Upper lobe of right lung (tissue), 1 donor: ENCODE data around the gene ANKZF1. TPM values are rescaled to one million over a fixed set of nuclear protein-coding genes. Genes with fewer than 3 reads are reported as not detected.

Experiments used
- ATAC-seq: fragments of 200-7000 bp; cut with Tn5 transposase; one replicate; pipeline ENCODE4 v1.9.1; 2020; ENCODE audit warnings: mild to moderate bottlenecking, moderate library complexity
- DNase-seq: peaks from one replicate; pipeline ENCODE4 v3.0.0-alpha.2; 2020
- H3K27ac ChIP-seq: fragments of 200-600 bp; one replicate; pipeline ENCODE4 v1.8.0; 2022
- H3K27me3 ChIP-seq: fragments of 200-600 bp; one replicate; pipeline ENCODE4 v1.8.0; 2022; ENCODE audit warnings: mild to moderate bottlenecking
- H3K36me3 ChIP-seq: fragments of 200-600 bp; one replicate; pipeline ENCODE4 v1.8.0; 2022
- H3K4me1 ChIP-seq: fragments of 200-600 bp; one replicate; pipeline ENCODE4 v1.8.0; 2022
- H3K4me3 ChIP-seq: fragments of 200-600 bp; one replicate; pipeline ENCODE4 v1.8.0; 2022; ENCODE audit warnings: mild to moderate bottlenecking
- H3K9me3 ChIP-seq: fragments of 200-600 bp; one replicate; pipeline ENCODE4 v1.8.0; 2022
- CTCF ChIP-seq: fragments of 200-600 bp; IDR thresholded peaks from one replicate; pipeline ENCODE4 v1.8.0; 2022; ENCODE audit warnings: antibody characterized with exemption
- intact Hi-C: fragments of 100-400 bp; cut with DNase I; formaldehyde crosslinking; loops from one replicate; pipeline ENCODE4 v1.11.0; 2022
- total RNA-seq: library from RNA; stranded (reverse); fragmentation: NEBNext Ultra II Directional; extraction: Animal tissue kit (Norgen Biotek cat#: 25700); gene quantifications from one replicate; pipeline ENCODE4 v1.2.1, GENCODE V29; 2021
- donor health status: DM: no; HTN: yes; CAD: no; lungs with severe emphysema.

Gene ANKZF1
- total RNA-seq, 1 donor from 2014 or later = 37.6 TPM

GRCh38 chr2:219274361-219274921, 44.8 kb downstream of the ANKZF1 start:
- Histone ChIP-seq H3K9me3 (no peaks in the 10 kb centered on the region), H3K27ac (peak overlapping the region; percentile 77), H3K4me1 (peaks cover 11% of the 10 kb centered on the region), H3K36me3 (no peaks in the 10 kb centered on the region), H3K4me3 (no peak overlapping the region), H3K27me3 (no peaks in the 10 kb centered on the region)
- TF ChIP-seq CTCF = no peak
- peak; percentile 25 for ATAC-seq
- DNase-seq = peak; percentile 63
- intact Hi-C loops = no loop called here

GRCh38 chr2:219277703-219278654, 48.4 kb downstream of the ANKZF1 start:
- DNase-seq (peak; percentile 87), ATAC-seq (peak; percentile 72)
- intact Hi-C loops = no loop called here
- H3K36me3 ChIP-seq = peaks cover 27% of the 10 kb centered on the region
- H3K27ac ChIP-seq = peak overlapping the region; percentile 99
- H3K4me1 ChIP-seq = peaks cover 20% of the 10 kb centered on the region
- peak; percentile 100 for TF ChIP-seq CTCF
- no peaks in the 10 kb centered on the region for H3K27me3 ChIP-seq
- no peak overlapping the region for H3K4me3 ChIP-seq
- no peaks in the 10 kb centered on the region for H3K9me3 ChIP-seq

DNA sequence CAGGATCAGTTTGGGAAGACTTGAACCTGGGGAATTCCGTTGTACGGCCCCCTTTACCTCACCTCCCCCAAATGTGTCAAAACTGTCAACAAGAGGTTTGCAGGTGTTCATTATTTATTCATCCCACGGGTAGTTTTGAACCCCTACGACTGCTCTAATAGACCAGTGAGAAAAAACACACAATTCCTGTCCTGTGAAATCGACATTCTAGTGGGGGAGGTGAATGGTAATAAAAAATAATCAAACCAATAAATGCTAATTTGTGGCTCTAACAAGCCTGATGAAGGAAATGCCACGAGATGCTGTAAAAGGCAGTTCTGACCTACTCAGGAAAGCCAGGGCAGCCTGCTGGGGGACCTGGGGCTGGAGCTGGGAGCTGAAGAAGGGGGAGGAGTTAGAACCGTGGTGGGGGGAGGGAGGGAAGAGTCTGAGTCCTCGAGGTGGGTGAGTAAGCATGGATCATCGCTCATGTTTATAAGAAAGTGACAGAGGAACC, 49.1 kb downstream of the ANKZF1 start:
- peak overlapping the region; percentile 88 for H3K4me3 ChIP-seq
- ATAC-seq = no peak
- no peak for TF ChIP-seq CTCF
- intact Hi-C loops = no loop called here
- H3K27me3 ChIP-seq = no peaks in the 10 kb centered on the region
- H3K9me3 ChIP-seq = no peaks in the 10 kb centered on the region
- no peak for DNase-seq
- peaks cover 34% of the 10 kb centered on the region for H3K36me3 ChIP-seq
- H3K4me1 ChIP-seq = peaks cover 20% of the 10 kb centered on the region
- H3K27ac ChIP-seq = peak overlapping the region; percentile 99

DNA sequence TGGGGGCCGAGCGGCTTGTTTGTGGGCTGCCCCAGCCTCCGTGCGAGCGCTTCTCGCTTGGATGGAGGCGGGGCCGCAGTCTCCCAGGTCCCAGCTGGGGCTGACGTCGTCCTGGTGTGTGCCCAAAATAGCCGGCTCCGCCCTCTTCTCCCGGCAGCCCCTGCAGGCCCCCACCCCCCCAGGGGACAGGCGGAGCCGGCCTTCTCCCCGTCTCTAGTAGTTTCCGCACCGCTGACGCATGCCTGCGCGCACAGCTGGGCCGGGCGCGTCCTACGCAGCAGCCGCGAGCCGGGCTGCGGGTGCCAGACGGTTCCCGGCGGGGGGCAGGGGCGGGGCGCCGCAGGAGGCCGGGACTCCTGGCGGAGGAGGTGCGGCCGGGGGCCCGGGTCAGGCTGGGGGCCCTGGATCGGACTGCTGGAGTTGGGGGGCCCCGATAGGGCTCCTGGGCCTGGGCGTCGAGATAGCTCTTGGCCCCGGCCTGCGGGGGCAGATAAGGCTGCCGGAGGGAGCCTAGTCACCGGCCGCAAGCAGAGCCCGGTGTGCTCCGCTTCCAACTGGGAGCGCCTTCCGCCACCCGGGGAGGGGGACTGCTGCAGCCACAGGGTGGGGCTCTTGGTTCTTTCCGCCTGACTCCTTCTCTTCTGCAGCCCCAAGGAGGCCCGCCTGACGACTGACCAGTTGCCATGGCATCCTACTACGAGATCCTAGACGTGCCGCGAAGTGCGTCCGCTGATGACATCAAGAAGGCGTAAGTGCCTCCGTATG, 49.7 kb downstream of the ANKZF1 start, which contains the start of gene DNAJB2:
Gene DNAJB2 (plus strand): TSS at position 216 of the 765 bp plus-strand sequence. CDS start 468 bp downstream, at position 684.
- peak within 1 kb of the TSS; percentile 99 for H3K27ac ChIP-seq
- ATAC-seq (peak; percentile 96), DNase-seq (peak; percentile 99)
- no peaks in the 10 kb centered on the region for H3K9me3 ChIP-seq
- H3K4me3 ChIP-seq = peak within 1 kb of the TSS; percentile 88
- peaks cover 40% of the 10 kb centered on the region for H3K36me3 ChIP-seq
- intact Hi-C loops = no loop called here
- H3K27me3 ChIP-seq = no peaks in the 10 kb centered on the region
- peaks cover 20% of the 10 kb centered on the region for H3K4me1 ChIP-seq
- TF ChIP-seq CTCF = peak; percentile 7

DNA sequence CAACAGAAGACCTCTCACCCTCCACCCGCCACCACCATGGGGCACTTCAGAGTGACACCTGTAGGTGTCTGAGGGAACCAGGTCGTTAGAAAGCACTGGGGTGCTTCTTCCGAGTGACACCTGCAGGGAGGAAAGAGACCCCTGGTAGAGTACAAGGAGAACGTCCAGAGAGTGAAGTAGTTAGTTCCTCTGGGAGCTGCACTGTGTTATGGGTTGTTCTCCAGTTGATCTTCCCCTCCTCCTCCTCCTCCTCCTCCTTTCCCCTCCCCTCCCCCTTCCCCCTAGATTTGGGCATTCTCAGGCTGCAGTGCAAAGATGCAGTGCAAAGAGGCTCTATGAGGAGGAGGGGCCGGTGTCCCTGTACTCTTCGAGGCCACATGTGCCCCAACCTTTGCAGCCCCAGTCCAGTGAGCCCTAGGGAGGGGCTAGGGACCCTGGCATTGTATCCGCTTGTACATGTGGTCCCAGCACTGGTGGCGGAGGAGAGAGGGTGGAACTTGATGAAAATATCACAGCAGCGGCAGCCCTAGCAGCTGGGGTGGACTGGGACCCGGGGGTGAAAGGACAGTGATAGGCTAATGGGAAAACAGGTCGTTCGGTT, 50.4 kb downstream of the ANKZF1 start:
- Histone ChIP-seq H3K36me3 (peaks cover 47% of the 10 kb centered on the region), H3K4me1 (peaks cover 20% of the 10 kb centered on the region), H3K27ac (peak overlapping the region; percentile 99), H3K27me3 (no peaks in the 10 kb centered on the region), H3K9me3 (no peaks in the 10 kb centered on the region), H3K4me3 (peak overlapping the region; percentile 88)
- no peak for ATAC-seq
- intact Hi-C loops = no loop called here
- no peak for TF ChIP-seq CTCF
- no peak for DNase-seq
